GM19099 (cell line): Measurements from ENCODE around the gene LGALS3BP.

Experiments used
- POLR2A ChIP-seq: IDR thresholded peaks from 3 replicates; pipeline ENCODE4 v1.6.1; 2011; ENCODE audit warnings: low read depth; ENCODE audit not compliant: insufficient read length; ENCODE audit errors: extremely low read depth

LGALS3BP gene

GRCh38 chr17:78979780-78980623 is at the start of gene LGALS3BP:
Gene LGALS3BP (minus strand): TSS chr17:78979923. CDS start chr17:78977191, 2,732 bp downstream.
- TF ChIP-seq POLR2A, result no peak

- no peak for TF ChIP-seq POLR2A
Observed at GRCh38 chr17:79028496-79029326, 49.0 kb upstream of the LGALS3BP start.

GRCh38 chr17:79027925-79028491 is 48.3 kb upstream of the LGALS3BP start:
- TF ChIP-seq POLR2A, result no peak

- no peak for TF ChIP-seq POLR2A
Observed at GRCh38 chr17:79027274-79027924, 47.7 kb upstream of the LGALS3BP start.

- no peak for TF ChIP-seq POLR2A
Observed at GRCh38 chr17:79026376-79027273, 46.9 kb upstream of the LGALS3BP start.

- no peak for TF ChIP-seq POLR2A
Observed at GRCh38 chr17:79024901-79025737, 45.4 kb upstream of the LGALS3BP start.

- no peak for TF ChIP-seq POLR2A
Observed at GRCh38 chr17:79023886-79024771, 44.4 kb upstream of the LGALS3BP start, which contains the start of gene C1QTNF1. Gene C1QTNF1 (plus strand): TSS chr17:79024169. CDS start chr17:79043969, 19,800 bp downstream.

GRCh38 chr17:79023180-79023705 is 43.5 kb upstream of the LGALS3BP start:
- no peak for TF ChIP-seq POLR2A

GRCh38 chr17:79022507-79022991 is 42.8 kb upstream of the LGALS3BP start:
- no peak for TF ChIP-seq POLR2A

GRCh38 chr17:79020631-79021301 is 41.0 kb upstream of the LGALS3BP start:
- TF ChIP-seq POLR2A, result no peak
